Measurements from ENCODE around the gene HBQ1.
A peak's percentile ranks its signal among the peaks of the same experiment; 100 is the strongest.
"Not testable (repeated sequence)": the region's sequence is repeated elsewhere in the genome, so short reads cannot be mapped to it uniquely, and the experiment has no call there.

Gene HBQ1

GRCh38 chr16:211631-212180 is 31.4 kb downstream of the HBQ1 start:
- DNase-seq = not testable (repeated sequence)

GRCh38 chr16:212999-213398 is 32.7 kb downstream of the HBQ1 start:
- DNase-seq = no peak

GRCh38 chr16:220021-220420 is 39.8 kb downstream of the HBQ1 start:
- no peak for DNase-seq

GRCh38 chr16:228151-228851 is 48.0 kb downstream of the HBQ1 start:
- DNase-seq = peak; percentile 58

GRCh38 chr16:228852-229730 is 48.8 kb downstream of the HBQ1 start, which contains the start of gene LUC7L:
LUC7L (minus strand) TSS chr16:229449; CDS start chr16:229339, 110 bp downstream.
- peak; percentile 91 for DNase-seq

GRCh38 chr16:229731-230281 is 49.5 kb downstream of the HBQ1 start:
- DNase-seq = peak; percentile 48

- DNase-seq = not testable (repeated sequence)
These were observed 50.1 kb downstream of the HBQ1 start for GRCh38 chr16:230351-230750.

Measured in DMS53 (cell line).